Hematopoietic multipotent progenitor cell treated with erythropoietin and hydrocortisone succinate and interleukin-3 and kit ligand, for 6 days (in vitro differentiated cells): ENCODE measurements around the gene GALNT9.

Source experiments
- DNase-seq: peaks from one replicate; pipeline ENCODE4 v3.0.0-alpha.2; 2015

The GALNT9 gene

DNA sequence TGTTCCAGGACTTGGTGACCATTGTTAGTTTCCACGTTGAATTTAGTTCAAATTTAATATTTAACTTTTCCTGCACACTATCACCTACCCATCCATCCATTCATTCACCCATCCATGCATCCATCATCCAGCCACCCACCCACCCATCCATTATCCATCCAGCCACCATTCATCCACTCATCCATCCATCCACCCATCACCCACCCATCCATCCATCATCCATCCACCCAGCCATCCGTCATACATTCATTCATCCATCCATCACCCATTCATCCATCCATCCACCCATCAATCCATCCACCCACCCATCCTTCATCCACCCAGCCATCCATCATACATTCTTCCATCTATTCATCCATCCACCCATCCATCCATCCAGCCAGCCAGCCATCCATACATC is 163.3 kb downstream of the GALNT9 start:
- DNase-seq = no peak

GRCh38 chr12:132165584-132165983 is 163.8 kb downstream of the GALNT9 start:
- no peak for DNase-seq

DNA sequence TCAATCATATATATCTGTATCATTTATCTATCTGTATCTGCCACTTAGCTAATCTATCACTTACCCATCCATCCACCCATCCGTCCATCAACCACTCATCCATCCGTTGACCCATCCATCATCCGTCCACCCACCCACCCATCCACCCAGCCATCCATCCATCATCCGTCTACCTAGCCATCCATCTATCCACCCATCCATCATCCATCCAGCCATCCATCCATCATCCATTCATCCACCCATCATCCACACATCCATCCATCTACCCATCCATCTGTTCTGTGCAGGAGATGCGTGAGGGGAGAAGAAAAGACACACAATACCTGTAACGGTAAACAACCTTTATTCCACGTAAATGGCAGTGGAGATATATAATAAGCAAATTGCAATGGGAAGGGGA is 165.0 kb downstream of the GALNT9 start:
- DNase-seq = no peak

DNA sequence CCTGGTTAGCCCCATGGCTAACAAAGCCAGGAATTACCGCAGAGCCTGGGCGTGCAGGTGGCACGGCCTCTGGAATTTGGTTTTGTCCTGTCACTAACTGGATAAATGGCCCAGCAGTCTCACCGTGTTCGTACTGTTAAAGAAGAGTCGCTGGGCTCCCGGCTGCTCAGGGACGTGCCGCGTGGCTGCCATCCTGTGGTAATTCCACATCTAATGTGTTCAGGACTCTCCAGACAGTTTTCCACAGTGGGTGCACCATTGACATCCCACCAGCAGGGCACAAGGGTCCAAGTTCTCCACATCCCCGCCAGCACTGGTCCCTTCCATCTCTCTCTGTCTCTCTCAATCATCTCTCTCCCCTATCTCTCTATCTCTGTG is 165.5 kb downstream of the GALNT9 start:
- DNase-seq = no peak

DNA sequence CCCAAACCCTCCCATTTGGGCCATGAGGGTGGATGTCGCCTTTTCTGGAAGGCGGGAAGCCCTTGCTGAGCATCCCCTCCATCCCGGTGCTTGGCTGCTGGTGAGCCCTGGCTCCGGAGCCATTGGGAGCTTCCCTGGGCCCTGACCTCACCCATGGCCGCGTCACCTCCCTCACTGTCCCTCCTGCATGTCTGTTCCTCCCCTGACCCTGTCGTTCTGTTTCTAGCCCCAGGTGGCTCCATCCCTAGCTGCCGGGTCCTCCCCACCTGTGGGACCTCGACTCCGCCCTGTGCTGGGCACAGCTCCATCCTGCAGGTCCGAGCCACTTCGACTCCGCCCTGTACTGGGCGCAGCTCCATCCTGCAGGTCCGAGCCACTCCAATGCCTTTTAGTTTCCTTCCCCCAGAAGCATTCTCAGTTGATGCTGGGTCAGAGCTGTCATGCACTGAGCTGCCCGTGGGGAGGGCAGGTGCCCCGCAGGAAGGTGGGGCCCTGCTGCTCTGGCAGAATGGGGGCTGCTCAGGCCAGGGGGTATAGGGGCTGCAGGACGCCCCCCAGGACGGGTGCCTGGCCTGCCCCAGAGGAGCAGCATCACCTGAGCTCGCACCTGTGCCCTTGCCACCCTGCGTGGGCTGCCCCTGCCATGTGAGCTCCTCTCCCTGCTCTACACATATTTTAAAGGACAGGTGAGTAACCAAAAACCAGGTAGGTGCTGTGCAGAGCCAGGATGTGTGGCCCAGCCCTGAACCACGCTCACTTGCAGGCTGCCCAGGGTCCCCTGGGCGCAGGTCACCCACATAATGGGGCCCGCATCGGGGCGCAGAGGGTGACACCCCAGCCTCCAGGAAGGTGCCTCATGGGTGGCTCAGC is 166.1 kb downstream of the GALNT9 start:
- DNase-seq = no peak

- no peak for DNase-seq
Observed at GRCh38 chr12:132162508-132163031, 166.8 kb downstream of the GALNT9 start.

DNA sequence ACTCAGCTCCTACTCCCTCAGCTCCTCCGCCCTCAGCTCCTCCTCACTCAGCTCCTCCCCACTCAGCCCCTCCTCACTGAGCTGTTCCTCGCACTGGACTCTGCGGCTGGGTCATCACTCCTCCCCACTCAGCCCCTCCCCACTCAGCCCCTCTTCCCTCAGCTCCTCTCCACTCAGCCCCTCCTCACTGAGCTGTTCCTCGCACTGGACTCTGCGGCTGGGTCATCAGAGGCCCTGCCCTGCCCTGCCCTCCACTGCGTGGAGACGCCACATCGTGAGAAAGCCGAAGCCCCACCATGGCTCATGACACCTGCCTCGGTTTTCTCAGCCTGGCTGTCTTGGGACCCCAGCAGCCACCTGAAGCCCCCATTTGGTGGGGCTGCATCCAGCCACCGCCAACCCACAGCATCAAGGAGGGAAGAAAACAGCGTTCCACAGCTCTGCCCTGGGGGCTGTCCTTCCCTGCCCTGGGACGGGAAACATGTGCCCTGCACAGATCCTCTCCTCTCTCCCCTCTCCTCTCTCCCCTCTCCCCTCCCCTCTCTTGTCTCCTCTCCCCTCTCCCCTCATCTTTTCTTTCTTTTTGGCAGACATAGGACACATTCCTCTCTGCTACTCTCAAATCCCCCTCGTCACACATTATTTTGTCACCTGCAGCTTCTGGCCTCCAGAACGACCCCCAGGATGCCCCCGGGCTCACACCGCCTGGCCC is 167.4 kb downstream of the GALNT9 start:
- no peak for DNase-seq

DNA sequence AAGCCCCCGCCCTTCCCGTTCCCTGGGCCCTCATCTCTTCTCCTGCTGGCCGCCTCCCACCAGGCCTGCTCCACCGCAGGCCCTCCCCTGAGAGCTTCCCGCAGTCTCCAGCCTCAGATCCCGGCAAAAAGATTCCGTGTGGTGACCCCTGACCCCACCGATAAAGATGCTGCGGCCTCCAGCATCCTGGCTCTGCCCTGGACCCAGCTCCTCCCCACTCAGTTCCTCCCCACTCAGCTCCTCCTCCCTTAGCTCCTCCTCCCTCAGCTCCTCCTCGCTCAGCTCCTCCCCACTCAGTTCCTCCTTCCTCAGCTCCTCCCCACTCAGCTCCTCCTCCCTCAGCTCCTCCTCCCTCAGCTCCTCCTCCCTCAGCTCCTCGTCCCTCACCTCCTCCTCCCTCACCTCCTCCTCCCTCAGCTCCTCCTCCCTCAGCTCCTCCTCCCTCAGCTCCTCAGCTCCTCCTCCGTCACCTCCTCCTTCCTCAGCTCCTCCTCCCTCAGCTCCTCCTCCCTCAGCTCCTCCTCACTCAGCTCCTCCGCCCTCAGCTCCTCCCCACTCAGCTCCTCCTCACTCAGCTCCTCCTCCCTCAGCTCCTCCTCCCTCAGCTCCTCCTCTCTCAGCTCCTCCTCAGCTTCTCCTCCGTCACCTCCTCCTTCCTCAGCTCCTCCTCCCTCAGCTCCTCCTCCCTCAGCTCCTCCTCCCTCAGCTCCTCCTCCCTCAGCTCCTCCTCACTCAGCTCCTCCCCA is 168.2 kb downstream of the GALNT9 start:
- DNase-seq = no peak

GRCh38 chr12:132160601-132161035 is 168.8 kb downstream of the GALNT9 start:
- no peak for DNase-seq

DNA sequence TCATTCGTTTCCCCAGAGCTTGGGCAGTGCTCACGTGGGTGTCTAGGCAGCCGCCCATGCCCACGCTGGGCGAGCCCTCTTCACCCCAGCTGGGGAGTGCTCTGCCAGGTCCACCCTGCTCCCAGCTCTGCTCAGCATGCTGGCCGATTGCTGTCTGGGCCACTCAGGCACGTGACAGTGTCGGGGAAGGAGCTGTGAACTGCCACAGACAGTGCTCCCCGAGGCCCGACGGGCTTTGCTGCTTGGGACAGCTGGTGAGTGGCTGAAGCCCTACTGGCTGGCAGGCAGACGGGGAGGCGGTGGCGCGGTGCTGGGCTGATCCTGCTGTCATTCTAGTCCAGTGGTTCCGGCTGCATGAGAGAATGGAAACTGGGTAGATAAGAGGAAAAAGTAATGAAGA is 169.4 kb downstream of the GALNT9 start:
- DNase-seq = no peak

- DNase-seq = no peak
Observed at GRCh38 chr12:132159555-132160003, 169.8 kb downstream of the GALNT9 start.

DNA sequence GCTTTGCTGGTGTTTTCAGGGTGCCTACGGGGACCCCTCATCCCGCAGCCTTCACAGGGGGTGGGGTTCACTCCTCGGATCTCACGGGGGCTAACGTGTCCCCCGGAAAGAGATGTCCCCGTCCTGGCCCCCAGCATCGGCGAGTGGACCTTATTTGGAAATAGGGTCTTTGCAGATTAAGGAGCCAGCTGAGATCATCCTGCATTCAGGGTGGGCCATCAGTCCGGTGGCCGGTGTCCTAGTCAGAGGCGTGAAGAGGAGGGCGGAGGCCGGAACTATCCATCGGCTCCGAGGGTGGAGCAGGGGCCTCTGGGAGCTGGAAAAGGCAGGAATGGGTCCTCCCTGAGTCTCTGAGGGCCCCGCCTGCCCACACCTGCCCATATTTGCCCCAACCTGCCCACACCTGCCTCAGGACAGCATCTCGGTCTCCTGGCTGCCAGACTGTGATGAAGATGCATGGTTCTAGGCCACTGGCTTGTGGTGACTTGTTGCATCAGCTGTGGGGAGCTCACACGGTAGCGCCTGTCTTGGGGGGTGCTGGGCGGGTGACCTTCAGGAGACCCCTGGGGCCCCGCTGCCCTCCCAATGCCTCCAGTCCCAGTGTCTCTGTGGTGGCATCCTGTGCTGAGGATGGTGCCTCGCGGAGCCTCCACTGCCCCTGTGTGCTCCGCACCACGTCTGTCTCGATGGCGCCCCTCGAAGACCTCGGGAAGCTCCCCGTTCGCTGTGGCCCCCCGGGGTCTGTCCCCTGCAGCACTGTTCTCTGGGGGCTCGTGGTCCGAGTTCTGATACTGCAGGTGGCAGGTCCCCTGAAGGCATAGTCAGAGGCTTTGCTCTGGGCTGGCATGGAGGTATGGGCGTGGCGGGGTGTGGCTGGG is 170.5 kb downstream of the GALNT9 start:
- no peak for DNase-seq

- DNase-seq = no peak
Observed at GRCh38 chr12:132157733-132158409, 171.5 kb downstream of the GALNT9 start.

GRCh38 chr12:132156573-132157325 is 172.6 kb downstream of the GALNT9 start:
- DNase-seq = no peak

DNA sequence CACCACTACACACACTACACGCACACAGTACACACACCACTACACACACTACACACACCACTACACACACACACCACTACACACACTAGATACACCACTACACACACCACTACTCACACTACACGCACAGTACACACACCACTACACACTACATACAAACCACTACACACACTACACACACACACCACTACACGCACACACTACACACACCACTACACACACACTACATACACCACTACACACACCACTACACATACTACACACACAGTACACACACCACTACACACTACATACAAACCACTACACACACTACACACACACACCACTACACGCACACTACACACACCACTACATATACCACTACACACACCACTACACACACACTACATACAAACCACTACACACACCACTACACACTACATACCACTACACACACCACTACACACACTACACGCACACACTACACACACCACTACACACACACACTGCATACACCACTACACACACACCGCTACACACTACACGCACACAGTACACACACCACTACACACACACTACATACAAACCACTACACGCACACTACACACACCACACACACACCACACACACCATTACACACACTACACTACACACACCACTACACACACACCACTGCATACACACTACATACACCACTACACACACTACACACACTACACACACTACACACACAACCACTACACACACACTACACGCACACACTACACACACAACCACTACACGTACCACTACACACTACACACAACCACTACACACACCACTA is 173.4 kb downstream of the GALNT9 start:
- no peak for DNase-seq

DNA sequence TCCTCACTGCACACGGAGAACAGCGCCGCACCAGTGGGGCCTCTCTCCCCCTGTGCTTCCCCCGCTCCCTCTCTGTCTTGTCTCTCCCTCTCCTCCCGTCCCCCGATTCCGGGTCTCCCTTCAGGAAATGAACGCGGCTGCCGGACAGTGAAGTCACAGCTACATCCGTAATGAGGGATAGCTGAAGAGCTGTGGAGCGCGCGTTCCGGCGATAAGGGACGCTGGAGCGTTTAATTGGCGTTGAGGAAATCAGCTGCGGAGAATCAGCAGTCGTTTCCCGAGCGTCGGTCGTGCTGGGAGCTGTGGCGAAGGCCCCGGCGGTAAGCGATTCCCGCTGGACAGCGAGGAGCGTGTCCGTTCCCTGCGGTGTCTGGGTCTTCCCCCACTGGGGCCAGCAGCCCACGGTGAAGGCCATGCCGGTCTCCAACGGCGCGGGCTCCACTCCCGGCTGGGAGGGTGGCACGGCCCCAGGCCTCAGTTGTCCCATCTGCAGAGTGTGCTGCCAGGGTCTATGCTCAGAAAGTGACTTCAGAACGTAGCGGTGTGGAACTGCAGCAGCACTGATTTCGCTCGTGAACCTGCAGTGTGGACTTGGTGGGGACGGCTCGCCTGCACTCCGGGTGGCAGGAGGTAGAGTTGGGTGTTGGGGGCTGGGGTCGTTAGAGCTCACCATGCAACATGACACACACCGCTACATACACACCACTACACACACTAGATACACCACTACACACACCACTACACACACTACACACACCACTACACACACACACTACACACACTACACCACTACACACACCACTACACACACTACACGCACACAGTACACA is 174.2 kb downstream of the GALNT9 start:
- no peak for DNase-seq

DNA sequence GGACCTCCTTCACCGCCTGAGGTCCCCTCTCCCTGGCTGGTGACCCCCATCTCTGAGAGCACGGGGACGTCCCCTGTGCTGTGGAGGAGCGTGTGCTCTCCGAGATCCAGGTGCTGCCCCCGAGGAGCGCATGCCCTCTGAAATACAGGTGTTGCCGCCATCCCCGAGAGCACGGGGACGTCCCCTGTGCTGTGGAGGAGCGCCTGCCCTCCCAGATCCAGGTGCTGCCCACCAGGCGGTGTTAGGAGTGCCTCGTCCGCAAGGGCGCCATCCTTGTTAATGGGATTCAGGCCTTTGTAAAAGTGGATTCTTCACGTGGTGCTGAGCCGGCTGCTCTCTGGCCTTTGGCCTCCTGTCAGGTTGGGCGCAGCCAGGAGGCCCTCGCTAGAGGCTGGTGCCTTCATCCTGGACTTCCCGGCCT is 175.0 kb downstream of the GALNT9 start:
- no peak for DNase-seq

DNA sequence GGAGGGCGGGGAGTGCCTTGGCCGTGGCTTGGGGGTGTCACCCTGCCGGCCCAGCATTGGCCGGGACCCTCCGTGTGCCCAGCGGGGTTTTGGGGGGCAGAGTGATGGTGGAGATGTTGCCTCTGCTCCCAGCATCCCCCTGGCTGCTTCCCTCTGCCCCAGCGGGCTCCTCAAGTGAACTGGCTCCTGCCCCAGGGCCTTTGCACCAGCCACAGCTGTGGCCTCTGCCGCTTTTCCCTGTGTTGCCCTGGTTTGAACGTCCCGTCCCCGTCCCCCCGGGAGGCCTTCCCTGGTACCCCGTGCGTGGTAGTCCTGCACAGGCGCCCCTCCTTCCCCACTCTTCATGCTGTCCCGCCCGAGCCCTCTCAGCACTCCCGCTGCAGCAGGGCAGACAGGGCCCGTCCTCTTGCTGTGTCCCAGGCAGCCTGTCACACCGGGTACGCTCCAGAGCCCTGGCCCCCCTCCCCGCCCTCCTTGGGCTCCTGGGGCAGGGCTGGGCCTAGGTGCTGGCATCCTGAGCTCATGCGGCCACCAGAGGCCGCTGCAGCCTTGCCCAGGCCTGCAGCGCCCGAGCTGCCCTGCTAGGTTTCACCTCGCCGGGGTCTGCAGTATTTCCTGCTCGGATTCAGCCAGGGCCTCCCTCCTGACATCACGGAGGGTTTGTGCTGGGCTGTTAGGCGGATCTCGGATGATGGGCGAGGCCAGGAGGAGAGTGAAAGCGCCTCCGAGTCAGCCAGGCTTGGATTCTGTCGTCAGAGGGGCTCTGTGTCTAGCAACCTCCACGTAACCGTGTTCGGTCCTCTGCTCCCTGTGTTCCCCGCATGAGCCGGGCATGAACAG is 175.7 kb downstream of the GALNT9 start:
- DNase-seq = peak; percentile 87
